Spleen (tissue), 7 donors: ENCODE results near the gene ZBTB3.

Source experiments
- CTCF ChIP-seq, 11 experiments: fragments of 200-600 bp in 7 of 11; fragments of 450-650 bp in 4 of 11; sonication (generic) in 4 of 11; IDR thresholded peaks in 8 of 11; conservative IDR thresholded peaks in 3 of 11; 1 replicate in 7 of 11; 2 replicates in 4 of 11; pipeline versions ENCODE4 v1.4.0 to v1.8.0; 2016 to 2021; ENCODE audit warnings: antibody characterized with exemption in 11 of 11, inconsistent platforms in 4 of 11, mild to moderate bottlenecking in 1 of 11
- POLR2A ChIP-seq, 3 donors: fragments of 450-650 bp; IDR thresholded peaks; one replicate each; pipeline ENCODE4 v1.5.1; 2017; ENCODE audit warnings: antibody characterized with exemption in 3 of 3, mild to moderate bottlenecking in 1 of 3
- POLR2AphosphoS5 ChIP-seq, 3 donors: sonication (generic); formaldehyde crosslinking; IDR thresholded peaks; one replicate each; pipeline ENCODE4 v1.5.1; 2017; ENCODE audit warnings: antibody characterized with exemption in 3 of 3
- donor health status: DM: no; HTN: no; CAD: no; lungs with moderate emphysema.
- donor health status: DM: no; HTN: no; CAD: no.
- donor health status: DM: no; HTN: no; CAD: no.

GRCh38 chr11:62716206-62716605, 37.8 kb downstream of the ZBTB3 start:
- no peak for TF ChIP-seq POLR2A (IDR thresholded peaks at IDR 0.05)
- TF ChIP-seq CTCF (IDR thresholded peaks at IDR 0.05 in 8 of 11, conservative IDR thresholded peaks at IDR 0.05 in 3 of 11), result no peak
- TF ChIP-seq POLR2AphosphoS5 (IDR thresholded peaks at IDR 0.05), result no peak
